Neuronal stem cell (in vitro differentiated cells): ENCODE data around the gene EIF2AK3.

Experiments used
- DNase-seq: peaks from one replicate; pipeline ENCODE4 v3.0.0-alpha.2; 2013; ENCODE audit warnings: low spot score
- H2AFZ ChIP-seq: one replicate; pipeline ENCODE4 v1.6.1; 2013; ENCODE audit warnings: mild to moderate bottlenecking, low read length, inconsistent platforms
- H2AK5ac ChIP-seq: 2 replicates; pipeline ENCODE4 v1.6.1; 2013; ENCODE audit warnings: low read depth, mild to moderate bottlenecking, inconsistent platforms, low read length, moderate library complexity, mixed read lengths
- H2BK120ac ChIP-seq: 2 replicates; pipeline ENCODE4 v1.6.1; 2013; ENCODE audit warnings: low read depth, mild to moderate bottlenecking, inconsistent platforms, low read length, moderate library complexity, mixed read lengths
- H2BK12ac ChIP-seq: one replicate; pipeline ENCODE4 v1.6.1; 2013; ENCODE audit warnings: low read length, inconsistent platforms
- H2BK15ac ChIP-seq: 2 replicates; pipeline ENCODE4 v1.6.1; 2013; ENCODE audit warnings: mild to moderate bottlenecking, low read length, inconsistent platforms, mixed read lengths
- H2BK5ac ChIP-seq: one replicate; pipeline ENCODE4 v1.6.1; 2013; ENCODE audit warnings: inconsistent platforms, mild to moderate bottlenecking, low read length, moderate library complexity
- H3K14ac ChIP-seq: one replicate; pipeline ENCODE4 v1.6.1; 2013; ENCODE audit warnings: low read length, inconsistent platforms
- H3K18ac ChIP-seq: 2 replicates; pipeline ENCODE4 v1.6.1; 2013; ENCODE audit warnings: low read length, inconsistent platforms
- H3K23ac ChIP-seq: 2 replicates; pipeline ENCODE4 v1.6.1; 2013; ENCODE audit warnings: low read depth, mild to moderate bottlenecking, mixed read lengths, low read length, inconsistent platforms; ENCODE audit not compliant: poor library complexity
- H3K27ac ChIP-seq: replicated peaks from 3 replicates; pipeline ENCODE4 v1.5.1; 2013; ENCODE audit warnings: low read length, inconsistent platforms
- H3K27me3 ChIP-seq, 3 experiments: 2 replicates each; pipeline ENCODE4 v1.6.1; 2013; ENCODE audit warnings: low read length in 3 of 3, mild to moderate bottlenecking in 2 of 3, inconsistent platforms in 1 of 3, low read depth in 1 of 3, mixed read lengths in 1 of 3, moderate library complexity in 1 of 3; ENCODE audit not compliant: control insufficient read depth in 3 of 3, insufficient read depth in 3 of 3
- H3K36me3 ChIP-seq, 2 donors: replicated peaks in 1 of 2; 2 replicates each; pipeline ENCODE4 v1.6.1; 2013; ENCODE audit warnings: low read length in 2 of 2; ENCODE audit not compliant: control insufficient read depth in 2 of 2, insufficient read depth in 2 of 2
- H3K4ac ChIP-seq: 2 replicates; pipeline ENCODE4 v1.6.1; 2013; ENCODE audit warnings: inconsistent platforms, mild to moderate bottlenecking, low read length, moderate library complexity
- H3K4me1 ChIP-seq, 2 donors: 1 replicate in 1 of 2; 2 replicates in 1 of 2; pipeline ENCODE4 v1.6.1; 2013; ENCODE audit warnings: low read length in 2 of 2, low read depth in 1 of 2; ENCODE audit not compliant: control insufficient read depth in 2 of 2, insufficient read depth in 1 of 2
- H3K4me2 ChIP-seq: one replicate; pipeline ENCODE4 v1.6.1; 2013; ENCODE audit warnings: mild to moderate bottlenecking, low read length, inconsistent platforms; ENCODE audit not compliant: insufficient read depth, poor library complexity, severe bottlenecking
- H3K4me3 ChIP-seq, 2 donors: 2 replicates each; pipeline ENCODE4 v1.5.1; 2013; ENCODE audit warnings: low read length in 2 of 2, mild to moderate bottlenecking in 2 of 2, inconsistent platforms in 1 of 2, moderate library complexity in 1 of 2
- H3K79me1 ChIP-seq: one replicate; pipeline ENCODE4 v1.6.1; 2013; ENCODE audit warnings: low read depth, mild to moderate bottlenecking, inconsistent platforms, low read length, moderate library complexity
- H3K9ac ChIP-seq: one replicate; pipeline ENCODE4 v1.6.1; 2013; ENCODE audit warnings: mild to moderate bottlenecking, low read depth, low read length, inconsistent platforms; ENCODE audit not compliant: poor library complexity
- H3K9me3 ChIP-seq, 2 donors: replicated peaks in 1 of 2; 2 replicates each; pipeline versions ENCODE3 to v1.6.1; 2013; ENCODE audit warnings: low read length in 2 of 2, mild to moderate bottlenecking in 2 of 2, inconsistent platforms in 1 of 2, low read depth in 1 of 2, mixed read lengths in 1 of 2, moderate library complexity in 1 of 2; ENCODE audit not compliant: control insufficient read depth in 2 of 2, insufficient read depth in 1 of 2
- H4K8ac ChIP-seq: one replicate; pipeline ENCODE4 v1.6.1; 2013; ENCODE audit warnings: low read depth, mild to moderate bottlenecking, inconsistent platforms, low read length, moderate library complexity
- H4K91ac ChIP-seq: one replicate; pipeline ENCODE4 v1.6.1; 2013; ENCODE audit warnings: low read length, low read depth, mild to moderate bottlenecking, inconsistent platforms; ENCODE audit not compliant: poor library complexity
- WGBS, 2 donors: extraction: QIAGEN DNeasy Blood & Tissue Kit; methylation state at CpG; one replicate each; pipeline ENCODE4 v1.1.7; 2013; ENCODE audit warnings: missing lambda C conversion rate in 2 of 2, mixed read lengths in 1 of 2; ENCODE audit not compliant: insufficient read length in 2 of 2, insufficient replicate concordance in 1 of 2; ENCODE audit errors: extremely low coverage in 2 of 2; 5-methylcytosine and 5-hydroxymethylcytosine counted together

EIF2AK3 gene

GRCh38 chr2:88538362-88538917, 88.8 kb downstream of the EIF2AK3 start:
- H3K4me2 ChIP-seq: no peak overlapping the region
- H4K91ac ChIP-seq: no peak overlapping the region
- H3K4ac ChIP-seq: no peak overlapping the region
- no peak overlapping the region for H3K27ac ChIP-seq
- WGBS, 2 donors: no CpG with 5 or more reads among the region's 11 CpGs
- no peaks in the 10 kb centered on the region for H3K79me1 ChIP-seq
- peaks cover 0 to 2% of the 10 kb centered on the region in 2 donors for H3K4me1 ChIP-seq
- H2BK12ac ChIP-seq: no peak overlapping the region
- H2BK120ac ChIP-seq: no peak overlapping the region
- H3K4me3 ChIP-seq: no peak overlapping the region
- no peak overlapping the region for H2BK15ac ChIP-seq
- no peak overlapping the region for H2BK5ac ChIP-seq
- no peak overlapping the region for H3K18ac ChIP-seq
- no peak overlapping the region for H3K23ac ChIP-seq
- H2AK5ac ChIP-seq: no peak overlapping the region
- no peaks in the 10 kb centered on the region for H3K36me3 ChIP-seq
- H3K14ac ChIP-seq: no peak overlapping the region
- H3K9ac ChIP-seq: no peak overlapping the region
- peak overlapping the region; percentile 60 for H2AFZ ChIP-seq
- H3K9me3 ChIP-seq: peaks cover 2 to 4% of the 10 kb centered on the region in 2 donors
- H3K27me3 ChIP-seq: no peaks in the 10 kb centered on the region
- no peak for DNase-seq
- H4K8ac ChIP-seq: no peak overlapping the region

GRCh38 chr2:88537640-88538039, 89.6 kb downstream of the EIF2AK3 start:
- DNase-seq: no peak
- Histone ChIP-seq H3K23ac (no peak overlapping the region), H3K9me3 (peaks cover 2 to 4% of the 10 kb centered on the region in 2 donors), H2BK5ac (no peak overlapping the region), H2BK12ac (no peak overlapping the region), H4K8ac (no peak overlapping the region), H2BK15ac (no peak overlapping the region), H3K4ac (no peak overlapping the region), H3K4me1 (peaks cover 0 to 2% of the 10 kb centered on the region in 2 donors), H3K18ac (no peak overlapping the region), H3K27ac (no peak overlapping the region), H2AK5ac (no peak overlapping the region), H3K4me3 (no peak overlapping the region), H2BK120ac (no peak overlapping the region), H4K91ac (no peak overlapping the region), H3K14ac (no peak overlapping the region), H3K79me1 (no peaks in the 10 kb centered on the region), H3K27me3 (no peaks in the 10 kb centered on the region), H3K36me3 (no peaks in the 10 kb centered on the region), H2AFZ (peak overlapping the region; percentile 4), H3K4me2 (no peak overlapping the region), H3K9ac (no peak overlapping the region)
- no CpG with 5 or more reads among the region's 6 CpGs for WGBS, 2 donors

DNA sequence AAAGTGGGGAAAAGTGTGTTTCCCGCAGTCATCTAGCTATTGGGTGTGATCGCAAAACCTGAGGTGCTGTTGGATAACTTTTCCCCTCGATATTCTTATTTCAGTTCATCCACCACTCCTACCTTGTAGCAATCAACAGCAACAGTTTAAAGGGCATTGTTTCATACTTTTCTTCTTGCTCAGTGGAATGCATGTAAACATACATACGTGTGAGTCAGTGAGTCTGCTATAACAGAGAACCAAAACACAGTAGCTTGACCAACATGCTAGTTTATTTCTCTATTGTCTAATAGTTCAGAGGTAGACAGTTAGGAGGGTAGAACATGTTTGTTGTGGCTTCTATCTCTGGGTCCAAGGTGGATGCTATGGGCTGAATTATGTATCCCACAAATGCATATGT, 97.2 kb downstream of the EIF2AK3 start:
- H2AFZ ChIP-seq: no peak overlapping the region
- no peak overlapping the region for H3K14ac ChIP-seq
- no peak overlapping the region for H4K8ac ChIP-seq
- no peak overlapping the region for H2BK5ac ChIP-seq
- no peaks in the 10 kb centered on the region for H3K27me3 ChIP-seq
- no CpG with 5 or more reads among the region's 4 CpGs for WGBS, 2 donors
- H2BK12ac ChIP-seq: no peak overlapping the region
- H3K9me3 ChIP-seq: peaks cover 0 to 1% of the 10 kb centered on the region in 2 donors
- H3K4me1 ChIP-seq: peaks cover 0 to 1% of the 10 kb centered on the region in 2 donors
- no peak overlapping the region for H3K9ac ChIP-seq
- H3K79me1 ChIP-seq: no peaks in the 10 kb centered on the region
- no peak overlapping the region for H3K4ac ChIP-seq
- no peak overlapping the region for H3K4me3 ChIP-seq
- no peak overlapping the region for H3K23ac ChIP-seq
- no peak overlapping the region for H3K27ac ChIP-seq
- H3K36me3 ChIP-seq: no peaks in the 10 kb centered on the region
- H3K4me2 ChIP-seq: no peak overlapping the region
- H2AK5ac ChIP-seq: no peak overlapping the region
- H2BK15ac ChIP-seq: no peak overlapping the region
- no peak for DNase-seq
- H3K18ac ChIP-seq: no peak overlapping the region
- H2BK120ac ChIP-seq: no peak overlapping the region
- H4K91ac ChIP-seq: no peak overlapping the region

GRCh38 chr2:88521445-88522073, 105.7 kb downstream of the EIF2AK3 start:
- H3K9ac ChIP-seq: no peak overlapping the region
- no peak overlapping the region for H2AFZ ChIP-seq
- no peak overlapping the region for H3K27ac ChIP-seq
- H3K4me2 ChIP-seq: no peak overlapping the region
- H2BK120ac ChIP-seq: no peak overlapping the region
- H2BK12ac ChIP-seq: no peak overlapping the region
- no peak overlapping the region for H3K4ac ChIP-seq
- no peak overlapping the region for H4K8ac ChIP-seq
- no peak overlapping the region for H4K91ac ChIP-seq
- no peak overlapping the region for H2BK5ac ChIP-seq
- H3K4me3 ChIP-seq: no peak overlapping the region
- H3K14ac ChIP-seq: no peak overlapping the region
- H3K27me3 ChIP-seq: peaks cover 0 to 32% (median 0%) of the 10 kb centered on the region in 3 experiments
- H2BK15ac ChIP-seq: no peak overlapping the region
- no peak overlapping the region for H3K18ac ChIP-seq
- H3K23ac ChIP-seq: no peak overlapping the region
- DNase-seq: no peak
- H2AK5ac ChIP-seq: no peak overlapping the region
- no CpG with 5 or more reads among the region's 2 CpGs for WGBS, 2 donors
- peaks cover 0 to 3% of the 10 kb centered on the region in 2 donors for H3K9me3 ChIP-seq
- no peaks in the 10 kb centered on the region for H3K36me3 ChIP-seq
- H3K79me1 ChIP-seq: no peaks in the 10 kb centered on the region
- H3K4me1 ChIP-seq: peaks cover 0 to 6% of the 10 kb centered on the region in 2 donors
